ENCODE results near the gene BICD1. TPM values are rescaled to one million over a fixed set of nuclear protein-coding genes. Genes with fewer than 3 reads are reported as not detected.

The BICD1 gene
- total and polyA plus RNA-seq, 8 donors: 13.6 to 21.2 (median 19.6) TPM

DNA sequence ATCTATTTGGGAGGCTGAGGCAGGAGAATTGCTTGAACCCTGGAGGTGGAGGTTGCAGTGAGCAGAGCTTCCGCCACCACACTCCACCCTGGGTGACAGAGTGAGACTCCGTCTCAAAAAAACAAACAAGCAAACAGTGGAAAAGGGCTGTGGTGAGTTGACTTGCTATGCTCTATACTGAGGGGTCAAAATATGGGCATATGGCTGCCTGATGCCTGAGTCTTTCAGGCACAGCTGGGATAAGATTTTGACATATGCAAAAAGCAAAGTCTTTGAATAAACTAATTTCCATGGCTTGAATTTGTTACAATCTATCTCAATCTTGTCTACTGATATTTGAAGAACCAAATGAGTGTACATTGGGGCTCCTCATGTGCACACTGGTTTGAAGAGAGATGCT, 40.4 kb upstream of the BICD1 start:
- Histone ChIP-seq H3K4me1 (no peaks in the 10 kb centered on the region), H3K27me3 (no peaks in the 10 kb centered on the region), H3K9me3 (no peaks in the 10 kb centered on the region), H3K4me3 (no peak overlapping the region), H3K27ac (no peak overlapping the region), H3K36me3 (no peaks in the 10 kb centered on the region)
- TF ChIP-seq, protein P1, sequence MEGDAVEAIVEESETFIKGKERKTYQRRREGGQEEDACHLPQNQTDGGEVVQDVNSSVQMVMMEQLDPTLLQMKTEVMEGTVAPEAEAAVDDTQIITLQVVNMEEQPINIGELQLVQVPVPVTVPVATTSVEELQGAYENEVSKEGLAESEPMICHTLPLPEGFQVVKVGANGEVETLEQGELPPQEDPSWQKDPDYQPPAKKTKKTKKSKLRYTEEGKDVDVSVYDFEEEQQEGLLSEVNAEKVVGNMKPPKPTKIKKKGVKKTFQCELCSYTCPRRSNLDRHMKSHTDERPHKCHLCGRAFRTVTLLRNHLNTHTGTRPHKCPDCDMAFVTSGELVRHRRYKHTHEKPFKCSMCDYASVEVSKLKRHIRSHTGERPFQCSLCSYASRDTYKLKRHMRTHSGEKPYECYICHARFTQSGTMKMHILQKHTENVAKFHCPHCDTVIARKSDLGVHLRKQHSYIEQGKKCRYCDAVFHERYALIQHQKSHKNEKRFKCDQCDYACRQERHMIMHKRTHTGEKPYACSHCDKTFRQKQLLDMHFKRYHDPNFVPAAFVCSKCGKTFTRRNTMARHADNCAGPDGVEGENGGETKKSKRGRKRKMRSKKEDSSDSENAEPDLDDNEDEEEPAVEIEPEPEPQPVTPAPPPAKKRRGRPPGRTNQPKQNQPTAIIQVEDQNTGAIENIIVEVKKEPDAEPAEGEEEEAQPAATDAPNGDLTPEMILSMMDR (IDR thresholded peaks at IDR 0.05): no peak
- DNase-seq (no peak), ATAC-seq (no peak)
- intact Hi-C loops (cut with DNase I): loop anchor here in 1 of 2 donors (10.0 kb wide), 1 partner anchor 239 kb away; no protein-coding TSS in a partner anchor

DNA sequence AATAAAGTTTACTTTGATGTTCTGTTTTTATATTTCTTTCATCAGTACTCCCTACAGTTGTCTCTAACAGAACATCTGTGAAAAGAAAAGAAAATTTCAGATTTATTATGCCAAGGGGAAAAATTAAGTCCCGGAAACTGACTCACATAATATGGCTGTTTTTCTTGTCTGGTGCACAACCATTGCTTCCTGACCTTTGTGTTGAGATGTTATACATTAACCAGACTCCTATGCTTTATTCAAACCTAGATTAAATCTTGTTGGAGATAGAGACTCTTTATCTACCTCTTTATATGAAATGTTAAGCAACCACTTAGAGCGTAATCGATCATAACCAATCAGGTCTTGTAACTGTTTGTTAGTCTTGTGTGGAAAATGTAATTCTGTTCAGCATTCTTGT, 37.6 kb upstream of the BICD1 start:
- H3K27me3 ChIP-seq: no peaks in the 10 kb centered on the region
- ATAC-seq (no peak), DNase-seq (no peak)
- no peaks in the 10 kb centered on the region for H3K36me3 ChIP-seq
- H3K4me3 ChIP-seq: no peak overlapping the region
- H3K27ac ChIP-seq: no peak overlapping the region
- H3K4me1 ChIP-seq: no peaks in the 10 kb centered on the region
- intact Hi-C loops (cut with DNase I): loop anchor here in 1 of 2 donors (10.0 kb wide), 1 partner anchor 236 kb away; no protein-coding TSS in a partner anchor
- peaks cover 0 to 3% of the 10 kb centered on the region in 2 donors for H3K9me3 ChIP-seq
- TF ChIP-seq, protein P1 (IDR thresholded peaks at IDR 0.05): no peak

DNA sequence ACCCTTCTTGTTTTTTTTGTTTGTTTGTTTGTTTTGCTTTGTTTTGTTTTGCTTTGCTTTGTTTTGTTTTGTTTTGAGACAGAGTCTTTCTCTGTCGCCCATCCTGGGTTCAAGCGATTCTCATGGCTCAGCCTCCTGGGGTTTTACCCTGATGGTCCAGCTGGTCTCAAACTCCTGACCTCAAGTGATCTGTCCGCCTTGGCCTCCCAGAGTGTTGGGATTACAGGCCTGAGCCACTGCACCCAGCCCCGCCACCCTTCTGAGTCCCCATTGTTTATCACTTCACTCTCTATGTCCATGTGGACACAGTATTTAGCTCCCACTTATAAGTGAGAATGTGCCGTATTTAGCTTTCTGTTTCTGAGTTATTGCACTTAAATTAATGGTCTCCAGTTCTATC, 36.9 kb upstream of the BICD1 start:
- no peaks in the 10 kb centered on the region for H3K4me1 ChIP-seq
- TF ChIP-seq, protein P1 (IDR thresholded peaks at IDR 0.05): no peak
- ATAC-seq (no peak), DNase-seq (no peak)
- peaks cover 0 to 4% of the 10 kb centered on the region in 2 donors for H3K9me3 ChIP-seq
- no peaks in the 10 kb centered on the region for H3K36me3 ChIP-seq
- no peak overlapping the region for H3K4me3 ChIP-seq
- H3K27me3 ChIP-seq: no peaks in the 10 kb centered on the region
- intact Hi-C loops (cut with DNase I): loop anchor here in 1 of 2 donors (10.0 kb wide), 1 partner anchor 235 kb away; no protein-coding TSS in a partner anchor
- H3K27ac ChIP-seq: no peak overlapping the region

DNA sequence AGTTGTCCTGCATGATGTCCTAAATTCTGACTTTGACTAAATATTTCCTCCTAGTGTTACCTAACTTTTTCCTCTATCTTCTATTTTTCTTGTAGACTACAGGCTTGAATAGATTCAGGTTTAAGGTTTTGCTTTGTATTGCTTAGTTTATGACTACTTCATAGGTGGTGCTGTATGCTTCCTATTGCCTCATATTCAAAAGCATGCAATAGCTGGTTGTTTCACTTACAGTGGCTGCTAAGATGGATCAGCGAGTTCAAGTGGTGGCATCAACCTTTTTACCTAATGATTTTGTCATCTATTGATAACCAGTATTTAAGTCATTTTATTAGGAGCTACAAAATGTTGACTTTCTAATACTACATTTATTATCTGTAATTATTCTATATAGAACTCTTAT, 36.3 kb upstream of the BICD1 start:
- no peak overlapping the region for H3K27ac ChIP-seq
- no peak for DNase-seq
- no peaks in the 10 kb centered on the region for H3K4me1 ChIP-seq
- H3K27me3 ChIP-seq: no peaks in the 10 kb centered on the region
- intact Hi-C loops (cut with DNase I): no loop called here
- H3K4me3 ChIP-seq: no peak overlapping the region
- TF ChIP-seq, protein P1 (IDR thresholded peaks at IDR 0.05): no peak
- H3K9me3 ChIP-seq: peaks cover 0 to 4% of the 10 kb centered on the region in 2 donors
- no peaks in the 10 kb centered on the region for H3K36me3 ChIP-seq
- no peak for ATAC-seq

DNA sequence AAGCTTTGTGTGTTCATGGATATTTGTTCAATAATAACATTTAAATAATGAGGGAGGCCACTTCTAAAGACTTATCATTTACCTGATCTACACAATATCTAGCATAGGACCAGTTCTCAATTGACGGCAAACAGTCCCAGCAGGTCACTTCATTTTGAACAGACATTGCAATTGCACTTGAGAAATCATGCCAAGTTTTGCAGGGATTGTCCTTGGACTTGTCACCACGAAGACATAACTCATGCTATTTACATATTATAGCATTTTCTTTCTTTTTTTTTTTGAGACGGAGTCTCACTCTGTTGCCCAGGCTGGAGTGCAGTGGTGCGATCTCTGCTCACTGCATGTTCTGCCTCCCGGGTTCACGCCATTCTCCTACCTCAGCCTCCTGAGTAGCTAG, 34.5 kb upstream of the BICD1 start:
- H3K9me3 ChIP-seq: peaks cover 0 to 4% of the 10 kb centered on the region in 2 donors
- DNase-seq (no peak), ATAC-seq (no peak)
- H3K4me1 ChIP-seq: no peaks in the 10 kb centered on the region
- H3K27ac ChIP-seq: no peak overlapping the region
- H3K27me3 ChIP-seq: no peaks in the 10 kb centered on the region
- TF ChIP-seq, protein P1 (IDR thresholded peaks at IDR 0.05): no peak
- intact Hi-C loops (cut with DNase I): no loop called here
- no peak overlapping the region for H3K4me3 ChIP-seq
- H3K36me3 ChIP-seq: no peaks in the 10 kb centered on the region
